Hematopoietic multipotent progenitor cell (in vitro differentiated cells): Measurements from ENCODE around the gene UPK2. TPM values are rescaled to one million over a fixed set of nuclear protein-coding genes. Genes with fewer than 3 reads are reported as not detected.
"Not testable (repeated sequence)": the region's sequence is repeated elsewhere in the genome, so short reads cannot be mapped to it uniquely, and the experiment has no call there.

Experiments used
- DNase-seq, 3 donors: peaks; one replicate each; pipeline ENCODE4 v3.0.0-alpha.2; 2011 to 2015; ENCODE audit warnings: low read depth in 2 of 3, low spot score in 2 of 3
- small RNA-seq: library from RNA; depleted of rRNA; stranded (forward); fragments of <200 nt; gene quantifications from one replicate; pipeline ENCODE3, GENCODE V24; 2012
- total RNA-seq: library from RNA; depleted of rRNA; stranded (reverse); fragments of >200 nt; gene quantifications from one replicate; pipeline ENCODE4 v1.2.3, GENCODE V29; 2012

Gene UPK2
- total RNA-seq, 1 donor, result not detected

- DNase-seq, result no peak
Measured at GRCh38 chr11:118980191-118980881, 24.2 kb downstream of the UPK2 start.

- DNase-seq, result not testable (repeated sequence)
Measured at GRCh38 chr11:118984337-118984736, 28.2 kb downstream of the UPK2 start.

GRCh38 chr11:118984825-118985224 is 28.7 kb downstream of the UPK2 start:
- DNase-seq, result no peak

GRCh38 chr11:118988280-118988679 is 32.2 kb downstream of the UPK2 start:
- DNase-seq, result no peak

- DNase-seq, result not testable (repeated sequence)
Measured at GRCh38 chr11:118991486-118992038, 35.5 kb downstream of the UPK2 start.

GRCh38 chr11:118996926-118997626 is 41.0 kb downstream of the UPK2 start:
- DNase-seq, result peak; percentile 23 to 71 (median 65)

GRCh38 chr11:118997627-118998387 is 41.7 kb downstream of the UPK2 start, which contains the start of gene CENATAC:
CENATAC (plus strand) TSS chr11:118998138; CDS start chr11:118998198, 60 bp downstream.
- DNase-seq, result peak; percentile 85 to 89 (median 87)

GRCh38 chr11:118998388-118998717 is 42.3 kb downstream of the UPK2 start:
- no peak for DNase-seq

GRCh38 chr11:118998822-118999221 is 42.7 kb downstream of the UPK2 start:
- no peak for DNase-seq

- DNase-seq, result no peak
Measured at GRCh38 chr11:119000906-119001305, 44.8 kb downstream of the UPK2 start.

GRCh38 chr11:119006656-119007055 is 50.6 kb downstream of the UPK2 start:
- no peak for DNase-seq

Small RNAs within 50 kb of the gene (small RNA-seq; reads per million reads assigned to genes)
- gene AP003392.2, result not detected
- not detected for gene MIR4492
- gene RF00017, result not detected
- gene RF00019, result not detected
- not detected for gene RN7SL688P

Other genes with a start within 250 kb of the UPK2 start
- 69.7 TPM for gene DDX6, start 165.1 kb upstream of the UPK2 start, total RNA-seq
- 0.54 TPM for gene CXCR5, start 72.4 kb upstream of the UPK2 start, total RNA-seq
- gene BCL9L, start 30.4 kb upstream of the UPK2 start, total RNA-seq, result 17.5 TPM
- not detected for gene FOXR1, start 15.5 kb downstream of the UPK2 start, total RNA-seq
- 34.2 TPM for gene CENATAC, start 41.8 kb downstream of the UPK2 start, total RNA-seq
- 1,067 TPM for gene RPS25, start 62.0 kb downstream of the UPK2 start, total RNA-seq
- gene TRAPPC4, start 62.5 kb downstream of the UPK2 start, total RNA-seq, result 70.6 TPM
- gene SLC37A4, start 74.6 kb downstream of the UPK2 start, total RNA-seq, result 23.7 TPM
- gene HYOU1, start 100.9 kb downstream of the UPK2 start, total RNA-seq, result 68.4 TPM
- gene VPS11, start 111.5 kb downstream of the UPK2 start, total RNA-seq, result 55.2 TPM
- gene HMBS, start 128.6 kb downstream of the UPK2 start, total RNA-seq, result 9.2 TPM
- 27.2 TPM for gene DPAGT1, start 145.6 kb downstream of the UPK2 start, total RNA-seq
- gene C2CD2L, start 151.0 kb downstream of the UPK2 start, total RNA-seq, result 7.8 TPM
- 27.5 TPM for gene HINFP, start 165.3 kb downstream of the UPK2 start, total RNA-seq
- under 0.01 TPM for gene ABCG4, start 192.8 kb downstream of the UPK2 start, total RNA-seq
- gene NLRX1, start 212.4 kb downstream of the UPK2 start, total RNA-seq, result 44.4 TPM
- 0.81 TPM for gene NHERF4, start 229.2 kb downstream of the UPK2 start, total RNA-seq